Stimulated activated CD8-positive, alpha-beta memory T cell treated with anti-CD3 and anti-CD28 coated beads, Interleukin-12 subunit alpha, Interleukin-12 subunit beta, amount 100 ng/mL, for 24 hours (primary cell): Measurements from ENCODE around the gene PROB1.
"Not testable (repeated sequence)": the region's sequence is repeated elsewhere in the genome, so short reads cannot be mapped to it uniquely, and the experiment has no call there.

Source experiments
- DNase-seq: peaks from one replicate; pipeline ENCODE4 v3.0.0-alpha.2; 2020; ENCODE audit errors: extremely low read depth

The PROB1 gene

GRCh38 chr5:139379626-139380449, 15.1 kb downstream of the PROB1 start:
- DNase-seq, result no peak

- DNase-seq, result no peak
Observed at GRCh38 chr5:139378941-139379361, 16.0 kb downstream of the PROB1 start.

- DNase-seq, result no peak
Observed at GRCh38 chr5:139378101-139378825, 16.6 kb downstream of the PROB1 start.

GRCh38 chr5:139377226-139377625, 17.7 kb downstream of the PROB1 start:
- no peak for DNase-seq

- no peak for DNase-seq
Observed at GRCh38 chr5:139376364-139376763, 18.5 kb downstream of the PROB1 start.

GRCh38 chr5:139374909-139375308, 20.0 kb downstream of the PROB1 start:
- no peak for DNase-seq

- DNase-seq, result no peak
Observed at GRCh38 chr5:139371482-139372435, 23.1 kb downstream of the PROB1 start.

GRCh38 chr5:139369181-139369580, 25.7 kb downstream of the PROB1 start:
- no peak for DNase-seq

- DNase-seq, result no peak
Observed at GRCh38 chr5:139368613-139369012, 26.3 kb downstream of the PROB1 start.

GRCh38 chr5:139364466-139364865, 30.4 kb downstream of the PROB1 start:
- no peak for DNase-seq

GRCh38 chr5:139363937-139364336, 31.0 kb downstream of the PROB1 start:
- DNase-seq, result no peak

GRCh38 chr5:139361835-139362429, 33.0 kb downstream of the PROB1 start:
- no peak for DNase-seq

- DNase-seq, result no peak
Observed at GRCh38 chr5:139360384-139360783, 34.5 kb downstream of the PROB1 start.

GRCh38 chr5:139358064-139358463, 36.8 kb downstream of the PROB1 start:
- no peak for DNase-seq

GRCh38 chr5:139355900-139356299, 39.0 kb downstream of the PROB1 start:
- DNase-seq, result not testable (repeated sequence)

- no peak for DNase-seq
Observed at GRCh38 chr5:139354186-139354585, 40.7 kb downstream of the PROB1 start.

- not testable (repeated sequence) for DNase-seq
Observed at GRCh38 chr5:139347863-139348262, 47.0 kb downstream of the PROB1 start.

GRCh38 chr5:139345442-139345841, 49.5 kb downstream of the PROB1 start:
- not testable (repeated sequence) for DNase-seq

- DNase-seq, result no peak
Observed at GRCh38 chr5:139344177-139344576, 50.7 kb downstream of the PROB1 start.

- no peak for DNase-seq
Observed at GRCh38 chr5:139343476-139343875, 51.4 kb downstream of the PROB1 start.

GRCh38 chr5:139342423-139342723, 52.5 kb downstream of the PROB1 start:
- peak; percentile 46 for DNase-seq
